ENCODE results near the gene CRTC2. TPM values are rescaled to one million over a fixed set of nuclear protein-coding genes. Genes with fewer than 3 reads are reported as not detected.

The CRTC2 gene
- total and polyA plus RNA-seq, 9 of the 15 experiments (the other 6 are each of a cell fraction or from before 2014, with no cell fraction given), result 2.7 to 26.4 (median 10.2) TPM

- TF ChIP-seq GTF2B (IDR thresholded peaks at IDR 0.05; ENCODE audit: extremely low read depth, insufficient read length), result peak; percentile 72
- peak; percentile 84 for TF ChIP-seq ELF1 (tag; IDR thresholded peaks at IDR 0.05)
- no peak for TF ChIP-seq ZNF280A (IDR thresholded peaks at IDR 0.05; ENCODE audit: low read depth, partially characterized antibody)
- TF ChIP-seq E2F4 (CRISPR knock-in tag; IDR thresholded peaks at IDR 0.05; ENCODE audit: low read depth), result no peak
- TF ChIP-seq SOX6 (IDR thresholded peaks at IDR 0.05), result peak; percentile 49
- TF ChIP-seq E2F3 (CRISPR knock-in tag; IDR thresholded peaks at IDR 0.05), result no peak; the same call in 1 of the 2 replicates
- TF ChIP-seq MTF1 (CRISPR knock-in tag; IDR thresholded peaks at IDR 0.05; ENCODE audit: borderline replicate concordance), result no peak
- TF ChIP-seq FIP1L1 (IDR thresholded peaks at IDR 0.05; ENCODE audit: low read depth, low read length, poor library complexity, severe bottlenecking), result peak; percentile 22
- TF ChIP-seq ZNF668 (CRISPR knock-in tag; IDR thresholded peaks at IDR 0.05), result no peak
- 0 out of 2 replicates have a peak, but pooled peaks have one; percentile 37 for TF ChIP-seq ZNF217 (CRISPR knock-in tag; IDR thresholded peaks at IDR 0.05)
- no peak for TF ChIP-seq NFE2 (IDR thresholded peaks at IDR 0.05; ENCODE audit: low read depth)
- peak; percentile 79 for TF ChIP-seq THAP12 (CRISPR knock-in tag; IDR thresholded peaks at IDR 0.05)
- no peak for TF ChIP-seq TAF15 (IDR thresholded peaks at IDR 0.05; ENCODE audit: low read depth, low read length)
- TF ChIP-seq USF1 (CRISPR knock-in tag; IDR thresholded peaks at IDR 0.05), result peak; percentile 98
- TF ChIP-seq ERF (CRISPR knock-in tag; IDR thresholded peaks at IDR 0.05), result no peak
- TF ChIP-seq ZSCAN29 (IDR thresholded peaks at IDR 0.05), result no peak
- no peak for TF ChIP-seq ARHGAP35 (IDR thresholded peaks at IDR 0.05; ENCODE audit: partially characterized antibody)
- 0 out of 2 replicates have a peak, but pooled peaks have one; percentile 63 for TF ChIP-seq THRB (CRISPR knock-in tag; conservative IDR thresholded peaks at IDR 0.05)
- TF ChIP-seq NR4A1 (CRISPR knock-in tag; IDR thresholded peaks at IDR 0.05), result no peak
- TF ChIP-seq NR4A1 (tag; IDR thresholded peaks at IDR 0.05), result peak; percentile 44; the same call in 1 of the 2 replicates
Measured at GRCh38 chr1:153967107-153967999, 8.9 kb upstream of the CRTC2 start, which contains the start of gene CREB3L4 (continued).

All from K562 (cell line).